SU-DHL-6 (cell line): Measurements from ENCODE around the gene SEZ6L.
A peak's percentile ranks its signal among the peaks of the same experiment; 100 is the strongest.

Experiments
- H2AFZ ChIP-seq: fragments of 200-600 bp; sonication (generic); 2 replicates; pipeline ENCODE4 v1.6.1; 2014; ENCODE audit warnings: low read depth, mild to moderate bottlenecking, moderate library complexity, mixed read lengths, antibody characterized with exemption, low read length; ENCODE audit not compliant: severe bottlenecking
- H3F3A ChIP-seq: fragments of 200-600 bp; shearing (Covaris generic); 2 replicates; pipeline ENCODE4 v1.6.0; 2016; ENCODE audit warnings: antibody characterized with exemption, mild to moderate bottlenecking; ENCODE audit not compliant: insufficient read depth
- H3K27ac ChIP-seq: fragments of 200-600 bp; sonication (generic); 2 replicates; pipeline ENCODE4 v1.5.1; 2016; ENCODE audit warnings: low read depth, mild to moderate bottlenecking, low read length, moderate library complexity, mixed read lengths
- H3K27me3 ChIP-seq: fragments of 200-600 bp; sonication (generic), shearing (Covaris generic); 2 replicates; pipeline ENCODE4 v1.6.0; 2014; ENCODE audit warnings: mild to moderate bottlenecking, low read length
- H3K36me3 ChIP-seq: fragments of 200-600 bp; sonication (generic); 2 replicates; pipeline ENCODE4 v1.6.1; 2014; ENCODE audit warnings: mild to moderate bottlenecking, low read length, mixed read lengths
- H3K4me2 ChIP-seq: fragments of 300-600, 200-600 bp; shearing (Covaris generic), sonication (generic); 2 replicates; pipeline ENCODE4 v1.6.0; 2014; ENCODE audit warnings: low read length, low read depth, mild to moderate bottlenecking; ENCODE audit not compliant: poor library complexity, severe bottlenecking
- H3K4me3 ChIP-seq: fragments of 200-600 bp; sonication (generic); 2 replicates; pipeline ENCODE4 v1.5.1; 2014; ENCODE audit warnings: antibody characterized with exemption, low read length, mild to moderate bottlenecking, mixed read lengths; ENCODE audit not compliant: insufficient read depth, poor library complexity, severe bottlenecking
- H3K79me2 ChIP-seq: fragments of 200-600 bp; sonication (generic); 2 replicates; pipeline ENCODE4 v1.6.1; 2014; ENCODE audit warnings: mild to moderate bottlenecking, low read length, moderate library complexity; ENCODE audit not compliant: insufficient read depth
- H3K9ac ChIP-seq: fragments of 200-600 bp; sonication (generic); 2 replicates; pipeline ENCODE4 v1.7.0; 2014; ENCODE audit warnings: mild to moderate bottlenecking, low read length
- H3K9me2 ChIP-seq: fragments of 200-600 bp; sonication (generic); replicated peaks from 2 replicates; pipeline ENCODE4 v1.6.1; 2014; ENCODE audit warnings: low read length; ENCODE audit not compliant: insufficient read depth
- H3K9me3 ChIP-seq: fragments of 200-600 bp; sonication (generic); 2 replicates; pipeline ENCODE4 v1.6.1; 2014; ENCODE audit warnings: low read length, mixed read lengths; ENCODE audit not compliant: insufficient read depth
- H4K20me1 ChIP-seq: fragments of 200-600 bp; sonication (generic); 2 replicates; pipeline ENCODE4 v1.6.1; 2014; ENCODE audit warnings: low read depth, mild to moderate bottlenecking, antibody characterized with exemption, low read length, moderate library complexity, mixed read lengths
- CTCF ChIP-seq: fragments of 200-600 bp; sonication (generic); IDR thresholded peaks from one replicate; pipeline ENCODE4 v1.5.1; 2017; ENCODE audit warnings: antibody characterized with exemption, mild to moderate bottlenecking, low read length, moderate library complexity; ENCODE audit not compliant: insufficient read depth, poor library complexity, severe bottlenecking
- EZH2phosphoT487 ChIP-seq: fragments of 200-600 bp; sonication (generic), shearing (Covaris generic); conservative IDR thresholded peaks from 2 replicates; pipeline ENCODE4 v1.6.1; 2018; ENCODE audit warnings: mild to moderate bottlenecking, antibody characterized with exemption, low read length, moderate library complexity, mixed read lengths

The SEZ6L gene

GRCh38 chr22:26429458-26430286, 260.4 kb downstream of the SEZ6L start:
- peak overlapping the region; percentile 54 for H3K4me3 ChIP-seq
- peak overlapping the region; percentile 71 for H3K4me2 ChIP-seq
- H3F3A ChIP-seq = peaks cover 14% of the 10 kb centered on the region
- no peak overlapping the region for H2AFZ ChIP-seq
- no peaks in the 10 kb centered on the region for H3K79me2 ChIP-seq
- H3K27ac ChIP-seq = no peak overlapping the region
- TF ChIP-seq CTCF = no peak
- no peak for TF ChIP-seq EZH2phosphoT487
- H3K9ac ChIP-seq = peak overlapping the region; percentile 57
- H3K9me3 ChIP-seq = no peaks in the 10 kb centered on the region
- H4K20me1 ChIP-seq = no peaks in the 10 kb centered on the region
- H3K36me3 ChIP-seq = no peaks in the 10 kb centered on the region
- no peaks in the 10 kb centered on the region for H3K9me2 ChIP-seq
- H3K27me3 ChIP-seq = no peaks in the 10 kb centered on the region

GRCh38 chr22:26430600-26430999, 261.3 kb downstream of the SEZ6L start:
- TF ChIP-seq EZH2phosphoT487 (no peak), CTCF (no peak)
- Histone ChIP-seq H3K27me3 (no peaks in the 10 kb centered on the region), H3K9me3 (no peaks in the 10 kb centered on the region), H2AFZ (no peak overlapping the region), H3K79me2 (no peaks in the 10 kb centered on the region), H3K9ac (no peak overlapping the region), H3F3A (peaks cover 14% of the 10 kb centered on the region), H4K20me1 (no peaks in the 10 kb centered on the region), H3K4me3 (no peak overlapping the region), H3K36me3 (no peaks in the 10 kb centered on the region), H3K9me2 (no peaks in the 10 kb centered on the region), H3K4me2 (peak overlapping the region; percentile 71), H3K27ac (no peak overlapping the region)

DNA sequence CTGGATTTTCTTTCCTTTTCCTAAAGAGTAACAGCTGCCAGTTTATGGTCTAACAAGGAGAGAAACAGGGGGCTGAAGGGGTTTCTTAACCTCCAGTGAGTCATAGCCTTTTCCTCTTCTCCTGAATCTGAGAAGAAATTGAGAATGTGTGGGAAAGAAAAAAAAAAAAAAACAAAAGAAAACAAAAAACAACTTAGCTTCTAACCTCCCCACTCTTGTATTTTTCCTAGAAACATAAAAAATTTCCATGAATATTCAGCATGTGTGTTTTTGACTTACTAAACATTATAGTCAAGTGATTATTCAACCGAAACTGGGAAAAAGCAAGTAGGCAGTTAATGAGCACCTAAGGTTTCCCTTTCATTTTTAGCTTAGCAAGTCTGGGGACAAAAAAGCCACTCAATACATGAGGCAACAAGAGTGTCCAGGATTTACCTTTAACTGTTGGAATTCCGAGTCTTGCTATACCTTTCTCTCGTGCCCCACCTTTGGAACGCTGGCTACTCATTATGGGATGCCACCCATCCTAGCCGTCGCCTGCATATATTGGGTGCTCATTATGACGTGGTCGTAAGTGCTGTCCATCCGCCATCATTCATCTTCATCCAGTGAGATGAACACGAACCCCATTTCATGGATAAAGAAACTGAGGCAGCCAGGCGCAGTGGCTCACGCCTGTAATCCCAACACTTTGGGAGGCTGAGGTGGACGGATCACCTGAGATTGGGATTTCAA, 262.2 kb downstream of the SEZ6L start:
- peaks cover 14% of the 10 kb centered on the region for H3F3A ChIP-seq
- no peaks in the 10 kb centered on the region for H4K20me1 ChIP-seq
- H3K9me2 ChIP-seq = no peaks in the 10 kb centered on the region
- H2AFZ ChIP-seq = no peak overlapping the region
- H3K79me2 ChIP-seq = no peaks in the 10 kb centered on the region
- H3K9me3 ChIP-seq = no peaks in the 10 kb centered on the region
- H3K27me3 ChIP-seq = no peaks in the 10 kb centered on the region
- no peak overlapping the region for H3K9ac ChIP-seq
- no peak for TF ChIP-seq CTCF
- no peak for TF ChIP-seq EZH2phosphoT487
- no peak overlapping the region for H3K4me2 ChIP-seq
- no peak overlapping the region for H3K4me3 ChIP-seq
- H3K27ac ChIP-seq = no peak overlapping the region
- no peaks in the 10 kb centered on the region for H3K36me3 ChIP-seq
